Coronary artery (tissue), 2 donors: ENCODE measurements around the gene HSPA1A.
"Not testable (repeated sequence)": the region's sequence is repeated elsewhere in the genome, so short reads cannot be mapped to it uniquely, and the experiment has no call there.

Experiments
- DNase-seq: peaks from one replicate; pipeline ENCODE4 v3.0.0-alpha.2; 2017; ENCODE audit warnings: low spot score
- H3K27ac ChIP-seq, 2 donors: fragments of 200-600 bp; sonication (generic); one replicate each; pipeline ENCODE4 v1.5.1; 2016 to 2019
- H3K4me3 ChIP-seq: fragments of 200-600 bp; sonication (generic); 2 replicates; pipeline ENCODE4 v1.5.1; 2016; ENCODE audit warnings: mild to moderate bottlenecking, moderate library complexity
- TF ChIP-seq, protein P1 (sequence below): fragments of 200-600 bp; sonication (generic); IDR thresholded peaks from one replicate; pipeline ENCODE4 v1.5.1; 2019; ENCODE audit warnings: antibody characterized with exemption

The HSPA1A gene

GRCh38 chr6:31819871-31820299 is 4.5 kb downstream of the HSPA1A start:
- H3K27ac ChIP-seq: peak overlapping the region in 1 of 2 donors; percentile 92
- DNase-seq: no peak
- TF ChIP-seq, protein P1, sequence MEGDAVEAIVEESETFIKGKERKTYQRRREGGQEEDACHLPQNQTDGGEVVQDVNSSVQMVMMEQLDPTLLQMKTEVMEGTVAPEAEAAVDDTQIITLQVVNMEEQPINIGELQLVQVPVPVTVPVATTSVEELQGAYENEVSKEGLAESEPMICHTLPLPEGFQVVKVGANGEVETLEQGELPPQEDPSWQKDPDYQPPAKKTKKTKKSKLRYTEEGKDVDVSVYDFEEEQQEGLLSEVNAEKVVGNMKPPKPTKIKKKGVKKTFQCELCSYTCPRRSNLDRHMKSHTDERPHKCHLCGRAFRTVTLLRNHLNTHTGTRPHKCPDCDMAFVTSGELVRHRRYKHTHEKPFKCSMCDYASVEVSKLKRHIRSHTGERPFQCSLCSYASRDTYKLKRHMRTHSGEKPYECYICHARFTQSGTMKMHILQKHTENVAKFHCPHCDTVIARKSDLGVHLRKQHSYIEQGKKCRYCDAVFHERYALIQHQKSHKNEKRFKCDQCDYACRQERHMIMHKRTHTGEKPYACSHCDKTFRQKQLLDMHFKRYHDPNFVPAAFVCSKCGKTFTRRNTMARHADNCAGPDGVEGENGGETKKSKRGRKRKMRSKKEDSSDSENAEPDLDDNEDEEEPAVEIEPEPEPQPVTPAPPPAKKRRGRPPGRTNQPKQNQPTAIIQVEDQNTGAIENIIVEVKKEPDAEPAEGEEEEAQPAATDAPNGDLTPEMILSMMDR: no peak
- H3K4me3 ChIP-seq: no peak overlapping the region

- H3K27ac ChIP-seq: peak overlapping the region; percentile 93 to 97
- not testable (repeated sequence) for H3K4me3 ChIP-seq, DNase-seq
These were observed 5.1 kb downstream of the HSPA1A start for GRCh38 chr6:31820399-31820798.

DNA sequence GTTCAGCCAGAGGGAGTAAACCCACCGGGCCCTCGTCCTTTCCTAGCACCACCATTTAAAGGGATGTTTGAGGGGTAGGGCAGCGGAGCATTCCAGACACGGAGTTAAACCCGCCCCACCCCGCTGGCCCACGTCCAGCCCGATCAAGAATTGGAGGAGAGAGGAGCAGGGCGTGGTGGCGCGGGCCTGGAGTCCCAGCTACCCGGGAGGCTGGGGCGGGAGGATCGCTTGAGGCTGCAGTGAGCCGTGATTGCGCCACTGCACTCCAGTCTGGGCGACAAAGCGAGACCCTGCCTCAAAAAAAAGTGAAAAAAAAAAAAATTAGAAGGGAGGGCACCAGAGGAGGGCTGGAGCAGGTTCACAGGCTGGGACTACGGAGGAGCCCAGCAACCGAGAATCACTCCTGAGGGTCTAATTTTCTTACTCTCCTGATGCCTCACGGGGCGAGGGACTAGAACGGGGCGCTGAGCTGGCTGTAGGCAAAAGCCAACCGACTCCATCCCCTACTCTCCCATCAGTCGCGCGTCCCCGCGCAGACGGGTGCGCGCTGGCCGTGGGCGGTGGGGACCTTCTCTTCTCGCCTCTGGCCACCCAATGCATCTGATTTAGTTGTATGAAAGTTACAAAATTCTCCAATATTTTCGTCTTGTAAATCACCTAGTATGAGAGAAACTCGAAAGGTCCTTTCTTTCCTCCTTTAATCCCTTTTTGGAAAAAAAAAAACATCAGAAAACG is 6.1 kb downstream of the HSPA1A start:
- Histone ChIP-seq H3K4me3 (peak overlapping the region; percentile 74), H3K27ac (peak overlapping the region; percentile 93 to 97)
- no peak for DNase-seq
- TF ChIP-seq, protein P1: no peak

GRCh38 chr6:31822036-31822821 is 6.9 kb downstream of the HSPA1A start:
- H3K4me3 ChIP-seq: peak overlapping the region; percentile 74
- peak overlapping the region; percentile 93 to 97 for H3K27ac ChIP-seq
- DNase-seq: peak; percentile 97
- TF ChIP-seq, protein P1: no peak

GRCh38 chr6:31823592-31824196 is 8.4 kb downstream of the HSPA1A start:
- DNase-seq, H3K4me3 ChIP-seq: not testable (repeated sequence)
- peak overlapping the region; percentile 71 to 93 for H3K27ac ChIP-seq

- no peak overlapping the region for H3K4me3 ChIP-seq
These were observed 10.2 kb downstream of the HSPA1A start for GRCh38 chr6:31825553-31825952.

DNA sequence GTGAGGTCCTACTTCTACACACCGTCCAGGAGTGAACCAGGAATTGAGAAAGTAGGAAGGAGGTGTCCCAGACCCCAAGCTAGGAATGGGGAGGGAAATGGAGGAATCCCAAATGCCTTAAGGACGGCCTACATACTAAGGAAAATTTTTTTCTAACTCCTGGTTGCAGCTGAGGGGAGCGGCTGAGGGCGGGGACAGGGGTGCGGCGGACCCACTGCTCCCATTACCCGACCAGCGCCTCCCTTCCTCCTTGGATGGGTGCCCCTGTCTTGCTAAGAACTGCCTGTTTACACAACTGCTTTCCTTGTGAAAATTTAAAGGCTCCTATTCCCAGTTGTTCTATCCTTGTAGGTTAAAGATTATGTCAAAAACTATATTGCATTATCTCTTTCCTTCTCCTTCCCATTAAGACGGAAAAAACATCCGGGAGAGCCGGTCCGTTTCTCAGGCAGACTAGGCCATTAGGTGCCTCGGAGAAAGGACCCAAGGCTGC is 11.5 kb downstream of the HSPA1A start:
- Histone ChIP-seq H3K27ac (peak overlapping the region; percentile 92 to 96), H3K4me3 (peak overlapping the region; percentile 91)
- peak; percentile 92 for DNase-seq
- TF ChIP-seq, protein P1: no peak

More at GRCh38 chr6:31825553-31825952, 10.2 kb downstream of the HSPA1A start:
- no peak for DNase-seq
- TF ChIP-seq, protein P1: no peak
- peak overlapping the region; percentile 92 to 96 for H3K27ac ChIP-seq
